CD14-positive monocyte (primary cell): ENCODE measurements around the gene FRMD3. TPM values are rescaled to one million over a fixed set of nuclear protein-coding genes. Genes with fewer than 3 reads are reported as not detected.

Experiments used
- DNase-seq, 3 donors: peaks; one replicate each; pipeline ENCODE4 v3.0.0-alpha.2; 2011 to 2022
- H2AFZ ChIP-seq: 2 replicates; pipeline ENCODE4 v1.6.0; 2012; ENCODE audit warnings: mild to moderate bottlenecking, low read depth, low read length, inconsistent platforms; ENCODE audit not compliant: insufficient read depth, poor library complexity, severe bottlenecking
- H3K27ac ChIP-seq, 2 donors: 1 replicate in 1 of 2; 2 replicates in 1 of 2; pipeline ENCODE4 v1.5.1; 2012 to 2013; ENCODE audit warnings: low read length in 2 of 2, control low read depth in 1 of 2, inconsistent platforms in 1 of 2, low read depth in 1 of 2, mild to moderate bottlenecking in 1 of 2
- H3K27me3 ChIP-seq, 2 donors: one replicate each; pipeline versions ENCODE4 v1.6.0 to v1.6.1; 2011 to 2013; ENCODE audit warnings: low read length in 2 of 2; ENCODE audit not compliant: control insufficient read depth in 2 of 2, insufficient read depth in 2 of 2
- H3K36me3 ChIP-seq, 2 donors: replicated peaks in 1 of 2; 1 replicate in 1 of 2; 2 replicates in 1 of 2; pipeline versions ENCODE4 v1.5.1 to v1.6.1; 2012 to 2013; ENCODE audit warnings: low read length in 2 of 2, control low read depth in 1 of 2, inconsistent platforms in 1 of 2, mild to moderate bottlenecking in 1 of 2; ENCODE audit not compliant: insufficient read depth in 2 of 2, control insufficient read depth in 1 of 2
- H3K4me1 ChIP-seq, 2 donors: 1 replicate in 1 of 2; 2 replicates in 1 of 2; pipeline versions ENCODE4 v1.5.1 to v1.6.1; 2012 to 2013; ENCODE audit warnings: low read length in 2 of 2, control low read depth in 1 of 2, inconsistent platforms in 1 of 2, mild to moderate bottlenecking in 1 of 2, moderate library complexity in 1 of 2; ENCODE audit not compliant: insufficient read depth in 2 of 2, control insufficient read depth in 1 of 2
- H3K4me2 ChIP-seq: replicated peaks from 2 replicates; pipeline ENCODE3; 2012; ENCODE audit warnings: low read length, moderate library complexity, mild to moderate bottlenecking; ENCODE audit not compliant: poor library complexity, severe bottlenecking; ENCODE audit errors: extremely low read depth
- H3K4me3 ChIP-seq, 3 experiments: fragments of 200-600 bp in 1 of 3; sonication (generic) in 1 of 3; replicated peaks in 1 of 3; 1 replicate in 2 of 3; 2 replicates in 1 of 3; pipeline ENCODE4 v1.5.1; 2011 to 2013; ENCODE audit warnings: low read length in 3 of 3, mild to moderate bottlenecking in 3 of 3, control low read depth in 2 of 3, low read depth in 2 of 3, inconsistent platforms in 1 of 3, moderate library complexity in 1 of 3
- H3K79me2 ChIP-seq: 2 replicates; pipeline ENCODE4 v1.6.0; 2012; ENCODE audit warnings: mild to moderate bottlenecking, control low read depth, inconsistent platforms, low read length, moderate library complexity; ENCODE audit not compliant: insufficient read depth
- H3K9ac ChIP-seq: 2 replicates; pipeline ENCODE4 v1.6.0; 2017; ENCODE audit warnings: low read length, mild to moderate bottlenecking; ENCODE audit not compliant: insufficient read depth, poor library complexity, severe bottlenecking
- H3K9me3 ChIP-seq, 2 donors: replicated peaks in 1 of 2; 1 replicate in 1 of 2; 2 replicates in 1 of 2; pipeline versions ENCODE4 v1.5.1 to v1.6.1; 2012 to 2013; ENCODE audit warnings: low read length in 2 of 2, control low read depth in 1 of 2; ENCODE audit not compliant: control insufficient read depth in 1 of 2, insufficient read depth in 1 of 2
- H4K20me1 ChIP-seq: 2 replicates; pipeline ENCODE4 v1.6.0; 2012; ENCODE audit warnings: mild to moderate bottlenecking, low read length, control low read depth, moderate library complexity; ENCODE audit not compliant: insufficient read depth
- H3K27ac Mint-ChIP-seq, 7 donors: one replicate each; pipeline ENCODE4 v1.8.0; 2020; ENCODE audit warnings: mild to moderate bottlenecking in 7 of 7, mixed read lengths in 7 of 7, moderate library complexity in 6 of 7, inconsistent platforms in 2 of 7
- H3K27me3 Mint-ChIP-seq, 3 donors: one replicate each; pipeline ENCODE4 v1.8.0; 2021 to 2022; ENCODE audit warnings: low read depth in 3 of 3, mild to moderate bottlenecking in 3 of 3, mixed read lengths in 3 of 3, moderate library complexity in 3 of 3, inconsistent platforms in 1 of 3
- H3K36me3 Mint-ChIP-seq, 2 donors: one replicate each; pipeline ENCODE4 v1.8.0; 2020; ENCODE audit warnings: mixed read lengths in 2 of 2, inconsistent platforms in 1 of 2, mild to moderate bottlenecking in 1 of 2
- H3K4me1 Mint-ChIP-seq: one replicate; pipeline ENCODE4 v1.8.0; 2020; ENCODE audit warnings: mild to moderate bottlenecking, mixed read lengths
- H3K4me3 Mint-ChIP-seq, 2 donors: one replicate each; pipeline ENCODE4 v1.8.0; 2020; ENCODE audit warnings: mild to moderate bottlenecking in 2 of 2, mixed read lengths in 2 of 2, moderate library complexity in 1 of 2
- H3K9me3 Mint-ChIP-seq, 7 donors: one replicate each; pipeline ENCODE4 v1.8.0; 2020 to 2022; ENCODE audit warnings: mixed read lengths in 7 of 7, mild to moderate bottlenecking in 6 of 7, moderate library complexity in 6 of 7, inconsistent platforms in 2 of 7
- CTCF ChIP-seq: fragments of 200-600 bp; IDR thresholded peaks from one replicate; pipeline ENCODE4 v1.8.0; 2022; ENCODE audit warnings: antibody characterized with exemption, mild to moderate bottlenecking
- WGBS: methylation state at CpG from one replicate; pipeline ENCODE4 v1.1.5; 2013; ENCODE audit warnings: missing lambda C conversion rate; ENCODE audit not compliant: insufficient coverage; 5-methylcytosine and 5-hydroxymethylcytosine counted together
- intact Hi-C, 2 donors: fragments of 100-400 bp; cut with micrococcal nuclease; formaldehyde crosslinking; loops; one replicate each; pipeline versions ENCODE4 v1.15.0 to v1.15.1; 2023
- polyA plus RNA-seq, 3 donors: library from polyadenylated mRNA; depleted of rRNA in 1 of 3; unstranded in 2 of 3; stranded (reverse) in 1 of 3; fragments of 300-500 nt in 2 of 3; fragments of >200 nt in 1 of 3; fragmentation: Illumina TruSeq in 2 of 3; gene quantifications; 1 replicate in 2 of 3; 2 replicates in 1 of 3; pipeline ENCODE4 v1.2.3, GENCODE V29; 2012 to 2021

Gene FRMD3
- polyA plus RNA-seq, 3 donors: 2.8 to 9.8 (median 4.2) TPM

- no CpG with 5 or more reads among the region's 2 CpGs for WGBS
- no peak for DNase-seq
- H3K4me3 ChIP-seq: no peak overlapping the region
- Mint-ChIP-seq H3K27ac (no peak overlapping the region), H3K9me3 (peaks cover 0 to 6% (median 0%) of the 10 kb centered on the region in 7 donors), H3K4me3 (no peak overlapping the region), H3K27me3 (peaks cover 0 to 3% (median 1%) of the 10 kb centered on the region in 3 donors), H3K36me3 (peaks cover 15 to 26% of the 10 kb centered on the region in 2 donors), H3K4me1 (peaks cover 31% of the 10 kb centered on the region)
- no peaks in the 10 kb centered on the region for H3K27me3 ChIP-seq
- no peak for TF ChIP-seq CTCF
- no peaks in the 10 kb centered on the region for H3K36me3 ChIP-seq
- no peak overlapping the region for H3K9ac ChIP-seq
- H3K9me3 ChIP-seq: no peaks in the 10 kb centered on the region
- no peaks in the 10 kb centered on the region for H4K20me1 ChIP-seq
- no peak overlapping the region for H2AFZ ChIP-seq
- H3K4me1 ChIP-seq: peaks cover 16 to 31% of the 10 kb centered on the region in 2 donors
- intact Hi-C loops: no loop called here
- no peak overlapping the region for H3K27ac ChIP-seq
- H3K4me2 ChIP-seq: no peak overlapping the region
- H3K79me2 ChIP-seq: no peaks in the 10 kb centered on the region
These were observed 296.1 kb downstream of the FRMD3 start for GRCh38 chr9:83242066-83242465.

GRCh38 chr9:83240671-83241070 is 297.5 kb downstream of the FRMD3 start:
- Mint-ChIP-seq H3K4me1 (peaks cover 31% of the 10 kb centered on the region), H3K36me3 (peaks cover 8 to 18% of the 10 kb centered on the region in 2 donors), H3K27me3 (peaks cover 0 to 3% (median 1%) of the 10 kb centered on the region in 3 donors), H3K27ac (no peak overlapping the region), H3K4me3 (no peak overlapping the region), H3K9me3 (peaks cover 0 to 6% (median 0%) of the 10 kb centered on the region in 7 donors)
- Histone ChIP-seq H3K4me1 (peaks cover 16 to 31% of the 10 kb centered on the region in 2 donors), H4K20me1 (no peaks in the 10 kb centered on the region), H3K36me3 (no peaks in the 10 kb centered on the region), H3K4me2 (no peak overlapping the region), H3K4me3 (no peak overlapping the region), H3K79me2 (no peaks in the 10 kb centered on the region), H3K27me3 (no peaks in the 10 kb centered on the region), H2AFZ (no peak overlapping the region), H3K9ac (no peak overlapping the region), H3K27ac (no peak overlapping the region), H3K9me3 (no peaks in the 10 kb centered on the region)
- 78% methylated on average over 4 of the region's 4 CpGs for WGBS
- no peak for DNase-seq
- TF ChIP-seq CTCF: no peak
- intact Hi-C loops: no loop called here
